Lower leg skin (tissue), 3 donors: ENCODE results near the gene AP3D1.

Experiments
- POLR2A ChIP-seq, 2 donors: fragments of 450-650 bp; IDR thresholded peaks; one replicate each; pipeline ENCODE4 v1.6.1; 2016 to 2017; ENCODE audit warnings: antibody characterized with exemption in 2 of 2, mild to moderate bottlenecking in 1 of 2, moderate library complexity in 1 of 2
- TF ChIP-seq, protein P1 (sequence below), 3 donors: fragments of 450-650 bp; IDR thresholded peaks; one replicate each; pipeline ENCODE4 v1.5.1; 2016; ENCODE audit warnings: antibody characterized with exemption in 3 of 3, mild to moderate bottlenecking in 3 of 3, moderate library complexity in 2 of 3

DNA sequence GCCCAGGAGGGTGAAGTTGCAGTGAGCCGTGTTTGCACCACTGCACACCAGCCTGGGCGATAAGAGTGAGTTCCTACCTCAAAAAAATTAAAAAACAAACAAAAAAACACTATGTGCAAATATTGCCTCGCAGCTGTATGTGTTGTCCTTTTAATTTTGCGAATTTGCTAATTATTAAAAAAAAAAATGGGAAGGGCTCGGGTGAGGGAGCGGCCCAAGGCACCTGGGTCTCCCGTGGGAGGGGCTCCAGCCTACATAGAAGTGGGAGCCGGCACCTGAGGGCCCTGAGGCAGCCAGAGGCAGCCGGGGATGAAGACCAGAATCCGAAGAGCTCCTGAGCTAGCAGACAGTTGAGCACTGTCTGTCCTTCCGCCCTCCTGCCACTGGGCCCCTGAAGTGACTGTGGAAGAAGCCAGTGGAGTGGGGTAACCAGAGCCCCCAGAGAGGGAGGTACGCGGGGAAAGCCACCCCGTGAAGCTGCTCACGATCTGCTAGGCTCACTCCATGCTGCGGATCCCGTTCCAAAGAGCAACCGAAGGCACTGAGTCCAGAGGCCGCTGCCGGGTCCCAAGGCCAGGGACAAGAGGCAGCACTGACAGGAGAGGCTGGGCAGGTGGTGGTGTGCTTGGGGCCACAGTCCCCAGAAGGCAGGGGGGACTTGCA lies 48.2 kb downstream of the AP3D1 start:
- TF ChIP-seq POLR2A (IDR thresholded peaks at IDR 0.05) = no peak
- TF ChIP-seq, protein P1, sequence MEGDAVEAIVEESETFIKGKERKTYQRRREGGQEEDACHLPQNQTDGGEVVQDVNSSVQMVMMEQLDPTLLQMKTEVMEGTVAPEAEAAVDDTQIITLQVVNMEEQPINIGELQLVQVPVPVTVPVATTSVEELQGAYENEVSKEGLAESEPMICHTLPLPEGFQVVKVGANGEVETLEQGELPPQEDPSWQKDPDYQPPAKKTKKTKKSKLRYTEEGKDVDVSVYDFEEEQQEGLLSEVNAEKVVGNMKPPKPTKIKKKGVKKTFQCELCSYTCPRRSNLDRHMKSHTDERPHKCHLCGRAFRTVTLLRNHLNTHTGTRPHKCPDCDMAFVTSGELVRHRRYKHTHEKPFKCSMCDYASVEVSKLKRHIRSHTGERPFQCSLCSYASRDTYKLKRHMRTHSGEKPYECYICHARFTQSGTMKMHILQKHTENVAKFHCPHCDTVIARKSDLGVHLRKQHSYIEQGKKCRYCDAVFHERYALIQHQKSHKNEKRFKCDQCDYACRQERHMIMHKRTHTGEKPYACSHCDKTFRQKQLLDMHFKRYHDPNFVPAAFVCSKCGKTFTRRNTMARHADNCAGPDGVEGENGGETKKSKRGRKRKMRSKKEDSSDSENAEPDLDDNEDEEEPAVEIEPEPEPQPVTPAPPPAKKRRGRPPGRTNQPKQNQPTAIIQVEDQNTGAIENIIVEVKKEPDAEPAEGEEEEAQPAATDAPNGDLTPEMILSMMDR (IDR thresholded peaks at IDR 0.05) = no peak
